MCF 10A (cell line): ENCODE data around the gene SCN9A. TPM values are rescaled to one million over a fixed set of nuclear protein-coding genes. Genes with fewer than 3 reads are reported as not detected.
"Not testable (repeated sequence)": the region's sequence is repeated elsewhere in the genome, so short reads cannot be mapped to it uniquely, and the experiment has no call there.

Source experiments
- BruUV-seq: library from RNA; stranded (reverse); fragments of 400-500 nt; replicated peaks from 2 replicates; lab custom pipeline; 2021; lab: Mats Ljungman, UMichigan
- CTCF ChIA-PET: fragments of 300-600 bp; sonication (Branson Sonifier 250); formaldehyde crosslinking; extraction: SDS; loops from one replicate; lab custom pipeline; 2021; ENCODE audit warnings: antibody characterized with exemption, inconsistent platforms; lab: Yijun Ruan, JAX
- POLR2A ChIA-PET: fragments of 300-600, 350-650 bp; sonication (Branson Sonifier 250); formaldehyde crosslinking; extraction: SDS; loops from one replicate; lab custom pipeline; 2020; ENCODE audit warnings: antibody characterized with exemption, inconsistent platforms; lab: Yijun Ruan, JAX
- DNase-seq: peaks from one replicate; pipeline ENCODE4 v3.0.0-alpha.2; 2018; ENCODE audit not compliant: unreplicated experiment
- H3K27ac Mint-ChIP-seq: one replicate; pipeline ENCODE4 v1.8.0; 2022; ENCODE audit warnings: mild to moderate bottlenecking, low read depth, mixed read lengths; ENCODE audit not compliant: unreplicated experiment
- H3K27me3 Mint-ChIP-seq: one replicate; pipeline ENCODE4 v1.8.0; 2022; ENCODE audit warnings: mixed read lengths; ENCODE audit not compliant: insufficient read depth, unreplicated experiment
- H3K36me3 Mint-ChIP-seq: one replicate; pipeline ENCODE4 v1.8.0; 2022; ENCODE audit warnings: mild to moderate bottlenecking, moderate library complexity, mixed read lengths; ENCODE audit not compliant: insufficient read depth, unreplicated experiment
- H3K4me1 Mint-ChIP-seq: one replicate; pipeline ENCODE4 v1.8.0; 2022; ENCODE audit warnings: mixed read lengths; ENCODE audit not compliant: insufficient read depth, unreplicated experiment
- H3K4me3 Mint-ChIP-seq: one replicate; pipeline ENCODE4 v1.8.0; 2022; ENCODE audit warnings: mild to moderate bottlenecking, moderate library complexity, mixed read lengths; ENCODE audit not compliant: unreplicated experiment
- H3K9me3 Mint-ChIP-seq: one replicate; pipeline ENCODE4 v1.8.0; 2022; ENCODE audit warnings: mixed read lengths; ENCODE audit not compliant: unreplicated experiment
- CTCF ChIP-seq: fragments of 200-600 bp; IDR thresholded peaks from one replicate; pipeline ENCODE4 v1.8.0; 2022; ENCODE audit warnings: antibody characterized with exemption, mild to moderate bottlenecking; ENCODE audit not compliant: unreplicated experiment
- intact Hi-C: fragments of 100-400 bp; cut with micrococcal nuclease; formaldehyde crosslinking; loops from 2 replicates; pipeline ENCODE4 v1.14.1; 2022
- total RNA-seq: library from RNA; stranded (reverse); gene quantifications from 2 replicates; pipeline ENCODE4 v1.2.3, GENCODE V29; 2022

Gene SCN9A
- total RNA-seq, 1 experiment from 2014 or later: 1.3 TPM

GRCh38 chr2:166224197-166224596, 151.5 kb downstream of the SCN9A start:
- no TSS peak for BruUV-seq
- Mint-ChIP-seq H3K4me1 (no peaks in the 10 kb centered on the region), H3K27me3 (no peaks in the 10 kb centered on the region), H3K36me3 (no peaks in the 10 kb centered on the region), H3K27ac (no peak overlapping the region), H3K9me3 (no peaks in the 10 kb centered on the region), H3K4me3 (no peak overlapping the region)
- intact Hi-C loops: no loop called here
- ChIA-PET POLR2A (no interaction called here), CTCF (no interaction called here)
- no peak for DNase-seq
- TF ChIP-seq CTCF: no peak

- DNase-seq: no peak
- no peaks in the 10 kb centered on the region for H3K36me3 Mint-ChIP-seq
- no peaks in the 10 kb centered on the region for H3K4me1 Mint-ChIP-seq
- no peaks in the 10 kb centered on the region for H3K9me3 Mint-ChIP-seq
- H3K27me3 Mint-ChIP-seq: no peaks in the 10 kb centered on the region
- H3K27ac Mint-ChIP-seq: no peak overlapping the region
- no peak for TF ChIP-seq CTCF
- CTCF ChIA-PET: no interaction called here
- BruUV-seq: no TSS peak
- intact Hi-C loops: no loop called here
- no peak overlapping the region for H3K4me3 Mint-ChIP-seq
- POLR2A ChIA-PET: no interaction called here
These were observed 152.4 kb downstream of the SCN9A start for GRCh38 chr2:166223298-166223697.

- ChIA-PET POLR2A (no interaction called here), CTCF (interaction anchor here (0.7 kb wide), 1 partner anchor 18 kb away, joined by 3 read pairs; no protein-coding TSS in a partner anchor)
- no peak for TF ChIP-seq CTCF
- DNase-seq: no peak
- Mint-ChIP-seq H3K36me3 (no peaks in the 10 kb centered on the region), H3K4me3 (no peak overlapping the region), H3K27me3 (no peaks in the 10 kb centered on the region), H3K4me1 (no peaks in the 10 kb centered on the region), H3K9me3 (peaks cover 7% of the 10 kb centered on the region), H3K27ac (no peak overlapping the region)
- BruUV-seq: no TSS peak
- intact Hi-C loops: no loop called here
These were observed 164.7 kb downstream of the SCN9A start for GRCh38 chr2:166211079-166211478.

- BruUV-seq, H3K27ac Mint-ChIP-seq, H3K27me3 Mint-ChIP-seq, H3K9me3 Mint-ChIP-seq, intact Hi-C loops, H3K36me3 Mint-ChIP-seq, CTCF ChIA-PET, H3K4me3 Mint-ChIP-seq, POLR2A ChIA-PET, DNase-seq, H3K4me1 Mint-ChIP-seq: not testable (repeated sequence)
These were observed 165.8 kb downstream of the SCN9A start for GRCh38 chr2:166209944-166210343.

GRCh38 chr2:166209367-166209766, 166.4 kb downstream of the SCN9A start:
- intact Hi-C loops, H3K4me3 Mint-ChIP-seq, POLR2A ChIA-PET, H3K27me3 Mint-ChIP-seq, BruUV-seq, CTCF ChIA-PET, H3K4me1 Mint-ChIP-seq, H3K27ac Mint-ChIP-seq, H3K9me3 Mint-ChIP-seq, H3K36me3 Mint-ChIP-seq, DNase-seq: not testable (repeated sequence)

GRCh38 chr2:166206153-166206552, 169.6 kb downstream of the SCN9A start:
- DNase-seq, BruUV-seq, H3K27me3 Mint-ChIP-seq, H3K36me3 Mint-ChIP-seq, intact Hi-C loops, H3K4me1 Mint-ChIP-seq, H3K4me3 Mint-ChIP-seq, POLR2A ChIA-PET, CTCF ChIA-PET, H3K9me3 Mint-ChIP-seq, H3K27ac Mint-ChIP-seq: not testable (repeated sequence)
